Epithelial cell of prostate (primary cell): ENCODE results near the gene LDLRAD4.

Experiments
- DNase-seq: peaks from one replicate; pipeline ENCODE4 v3.0.0-alpha.2; 2011; ENCODE audit warnings: low read depth, low spot score
- H3K27ac ChIP-seq: fragments of 450-650 bp; 2 replicates; pipeline ENCODE4 v1.5.1; 2017; ENCODE audit warnings: mild to moderate bottlenecking

Gene LDLRAD4

DNA sequence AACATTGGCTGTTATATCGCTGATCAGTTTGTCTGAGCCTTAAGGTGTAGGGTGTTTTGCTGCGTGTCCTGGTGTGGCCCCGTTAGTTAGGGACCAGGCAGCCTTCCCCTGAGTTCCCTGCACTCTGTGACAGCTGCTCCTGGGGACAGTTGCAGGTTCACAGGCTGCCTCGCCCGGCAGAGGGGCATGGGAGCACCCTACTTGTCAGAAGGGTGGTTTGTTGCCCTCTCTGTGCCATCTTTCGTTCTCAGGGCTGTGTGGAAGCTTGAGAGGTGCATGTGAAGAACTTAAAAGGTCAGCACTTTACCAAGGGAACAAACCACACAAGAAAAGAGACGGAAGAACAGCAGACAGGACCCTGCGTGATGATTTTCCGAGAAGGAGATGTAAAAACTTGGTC, 159.6 kb downstream of the LDLRAD4 start:
- no peak overlapping the region for H3K27ac ChIP-seq
- no peak for DNase-seq

DNA sequence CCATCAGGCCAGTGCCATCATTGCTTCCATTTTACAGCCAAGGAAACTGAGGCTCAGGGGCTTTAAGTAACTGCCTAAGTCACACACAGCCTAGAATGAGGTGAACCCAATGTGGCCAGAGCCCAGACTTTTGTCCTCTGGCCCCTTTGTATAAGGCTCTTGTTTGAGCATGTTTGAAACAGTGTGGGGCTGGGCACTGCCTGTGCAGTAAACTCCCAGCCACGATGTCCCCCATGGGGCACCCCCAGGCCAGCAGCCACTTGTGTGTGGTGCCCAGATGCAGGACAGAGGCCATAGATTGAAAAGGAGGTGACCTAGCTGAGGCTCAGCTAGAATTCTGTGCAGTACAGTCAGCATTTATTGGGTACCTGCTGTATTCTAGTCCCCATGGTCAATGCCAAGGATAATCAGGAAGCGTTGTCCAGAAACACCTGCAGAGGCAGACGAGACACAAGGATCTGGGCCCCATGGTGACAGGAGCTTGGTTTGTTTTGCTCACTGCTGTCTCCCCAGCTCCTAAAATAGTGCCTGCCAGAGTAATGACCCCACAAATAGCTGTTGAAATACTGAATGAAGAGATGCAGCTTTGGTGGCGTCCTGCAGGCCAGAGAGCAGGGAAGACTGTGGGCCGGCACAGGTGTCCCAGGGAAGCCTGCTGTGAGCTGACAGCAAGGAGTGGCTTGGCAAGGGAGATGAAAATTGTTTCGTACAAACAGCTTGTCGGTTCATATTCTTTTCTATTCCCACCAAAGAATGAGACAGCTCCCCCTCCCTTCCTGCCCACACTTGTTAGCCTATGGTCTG, 160.7 kb downstream of the LDLRAD4 start:
- no peak overlapping the region for H3K27ac ChIP-seq
- DNase-seq, result no peak

GRCh38 chr18:13379930-13380690, 161.6 kb downstream of the LDLRAD4 start:
- no peak overlapping the region for H3K27ac ChIP-seq
- no peak for DNase-seq

- H3K27ac ChIP-seq, result no peak overlapping the region
- DNase-seq, result no peak
These were observed 162.1 kb downstream of the LDLRAD4 start for GRCh38 chr18:13380691-13381070.

DNA sequence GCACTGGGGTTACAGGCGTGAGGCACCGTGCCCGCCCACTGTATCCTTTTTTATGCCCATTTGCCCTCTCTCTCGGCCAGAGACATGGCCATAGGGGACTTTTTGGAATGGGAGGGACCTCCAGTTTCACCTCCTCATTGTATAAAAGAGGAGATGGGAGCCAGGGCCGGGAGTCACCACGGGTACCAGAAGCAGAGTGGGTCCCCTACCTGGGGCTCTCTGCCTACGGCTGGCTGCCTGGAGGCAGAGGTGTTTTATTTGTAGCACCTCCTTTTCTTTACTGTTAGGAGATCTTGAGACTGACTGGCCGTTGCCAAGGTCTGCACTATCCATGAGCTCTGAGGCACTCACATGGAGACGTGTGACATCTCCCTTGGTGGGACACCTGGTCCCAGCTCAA, 162.8 kb downstream of the LDLRAD4 start:
- no peak for DNase-seq
- H3K27ac ChIP-seq, result no peak overlapping the region

GRCh38 chr18:13381944-13382365, 163.4 kb downstream of the LDLRAD4 start:
- no peak for DNase-seq
- H3K27ac ChIP-seq, result no peak overlapping the region

- no peak overlapping the region for H3K27ac ChIP-seq
- DNase-seq, result no peak
These were observed 163.9 kb downstream of the LDLRAD4 start for GRCh38 chr18:13382366-13382953.

DNA sequence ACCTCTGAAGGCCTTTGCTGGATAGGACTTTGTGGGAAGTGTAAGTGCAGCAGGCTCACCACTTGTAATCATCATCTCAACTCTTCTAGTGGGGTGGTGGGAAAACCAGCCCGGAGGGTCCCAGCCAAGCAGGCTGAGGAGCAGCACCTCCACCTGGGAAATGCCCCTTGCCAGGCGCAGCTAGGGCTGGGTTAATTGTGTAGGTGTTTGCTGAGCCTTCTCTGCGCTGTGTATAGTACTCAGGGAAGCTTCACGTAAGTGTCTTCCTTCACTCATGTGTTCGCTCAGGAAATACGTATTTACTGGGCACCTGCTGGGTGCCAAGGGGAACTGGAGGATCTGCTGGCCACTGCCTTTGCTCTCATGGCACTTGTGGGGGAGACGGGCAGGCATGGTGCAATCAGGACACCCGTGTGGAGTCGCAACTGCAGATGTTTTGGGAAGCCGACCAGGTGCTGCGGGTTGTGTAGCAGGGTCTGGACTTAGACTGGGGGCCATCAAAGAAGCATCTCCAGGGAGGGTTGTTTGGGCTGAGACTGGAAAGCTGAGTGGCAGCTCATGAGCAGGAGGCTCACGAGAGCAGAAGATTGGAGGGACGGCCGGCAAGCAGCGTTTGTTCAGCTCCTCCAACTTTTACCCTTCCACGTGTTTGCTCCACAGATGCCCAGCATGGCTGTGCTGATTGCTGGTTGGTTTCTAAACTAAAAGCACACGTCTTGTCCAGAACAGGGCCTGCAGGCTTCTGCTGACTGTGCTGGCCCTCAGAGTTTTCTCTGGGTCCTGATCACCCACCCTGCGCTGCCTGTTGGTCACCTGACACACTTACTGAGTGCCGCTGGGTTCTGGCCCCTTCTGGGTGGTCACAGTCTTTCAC, 164.6 kb downstream of the LDLRAD4 start:
- no peak overlapping the region for H3K27ac ChIP-seq
- DNase-seq, result no peak

GRCh38 chr18:13386891-13387801, 168.6 kb downstream of the LDLRAD4 start:
- no peak overlapping the region for H3K27ac ChIP-seq
- DNase-seq, result no peak

DNA sequence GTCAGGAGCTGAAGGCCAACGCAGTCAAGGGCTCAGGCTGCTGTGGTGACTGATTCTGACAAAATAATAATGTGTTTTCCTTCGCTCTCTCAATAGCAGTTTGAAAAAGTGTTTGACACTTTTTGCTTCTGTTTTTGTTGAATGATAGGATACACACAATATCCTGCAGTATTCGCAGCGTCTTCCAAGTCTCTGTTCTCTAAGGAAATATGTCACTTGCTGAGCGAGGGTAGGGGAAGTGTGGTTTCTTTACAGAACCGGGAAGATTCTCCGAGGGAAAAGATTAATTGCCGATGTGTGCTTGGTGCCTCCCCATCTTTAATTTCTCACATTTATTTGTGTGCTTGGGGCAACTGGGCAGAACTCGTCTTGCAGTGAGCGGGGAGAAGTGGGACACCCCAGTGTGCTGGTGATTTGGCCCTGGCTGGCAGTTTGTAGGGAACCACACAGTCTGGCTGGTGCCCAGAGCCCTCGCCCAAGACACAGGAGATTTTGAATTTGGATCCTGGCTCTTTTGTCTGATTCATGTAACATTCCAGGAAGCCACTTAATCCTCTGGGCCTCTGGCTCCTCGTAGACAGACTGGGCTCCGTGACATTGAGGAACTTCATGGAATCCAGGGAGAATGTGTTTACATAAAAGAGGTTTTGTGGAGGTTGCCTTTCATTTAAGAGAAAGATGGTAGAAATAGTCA, 169.4 kb downstream of the LDLRAD4 start:
- DNase-seq, result no peak
- H3K27ac ChIP-seq, result no peak overlapping the region

DNA sequence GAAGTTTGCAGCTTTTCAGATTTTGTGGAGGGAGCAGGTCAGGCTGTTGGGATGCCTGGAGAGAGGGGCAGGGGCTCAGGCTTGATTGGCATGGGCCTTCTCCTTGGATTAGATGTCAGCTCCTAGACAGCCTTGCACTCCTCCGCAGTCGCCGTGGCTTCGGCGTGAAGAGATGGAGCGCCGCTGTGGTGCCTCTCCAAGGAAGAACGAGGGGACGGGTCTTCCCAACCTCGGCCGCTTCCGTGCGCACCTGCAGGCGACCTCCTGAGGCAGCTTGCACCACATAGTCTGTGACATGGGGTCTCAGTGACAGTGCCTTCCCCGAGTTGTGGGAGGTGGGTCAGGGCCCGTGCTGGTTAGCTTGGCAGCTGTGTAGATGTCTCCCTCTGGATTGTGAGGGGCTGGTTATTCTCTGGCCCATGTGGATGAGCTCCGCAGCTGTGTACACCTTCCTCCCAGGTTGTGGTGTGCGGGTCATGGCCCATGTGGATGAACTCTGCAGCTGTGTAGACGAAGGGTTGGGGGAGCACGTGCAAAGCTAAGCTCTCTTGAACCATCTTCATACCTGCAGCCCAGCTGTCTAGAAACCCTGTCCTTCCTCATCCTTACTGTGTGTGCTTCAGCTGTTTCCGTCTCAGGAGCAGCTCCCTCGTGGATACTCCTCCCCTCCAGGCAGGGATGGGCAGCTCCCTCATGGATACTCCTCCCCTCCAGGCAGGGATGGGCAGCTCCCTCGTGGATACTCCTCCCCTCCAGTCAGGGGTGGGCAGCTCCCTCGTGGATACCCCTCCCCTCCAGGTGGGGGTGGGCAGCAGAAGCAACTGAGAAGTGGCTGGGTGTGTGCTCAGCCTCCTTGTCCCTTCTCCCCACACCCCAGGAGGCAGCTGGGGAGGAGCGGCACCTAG, 170.3 kb downstream of the LDLRAD4 start:
- no peak overlapping the region for H3K27ac ChIP-seq
- no peak for DNase-seq

DNA sequence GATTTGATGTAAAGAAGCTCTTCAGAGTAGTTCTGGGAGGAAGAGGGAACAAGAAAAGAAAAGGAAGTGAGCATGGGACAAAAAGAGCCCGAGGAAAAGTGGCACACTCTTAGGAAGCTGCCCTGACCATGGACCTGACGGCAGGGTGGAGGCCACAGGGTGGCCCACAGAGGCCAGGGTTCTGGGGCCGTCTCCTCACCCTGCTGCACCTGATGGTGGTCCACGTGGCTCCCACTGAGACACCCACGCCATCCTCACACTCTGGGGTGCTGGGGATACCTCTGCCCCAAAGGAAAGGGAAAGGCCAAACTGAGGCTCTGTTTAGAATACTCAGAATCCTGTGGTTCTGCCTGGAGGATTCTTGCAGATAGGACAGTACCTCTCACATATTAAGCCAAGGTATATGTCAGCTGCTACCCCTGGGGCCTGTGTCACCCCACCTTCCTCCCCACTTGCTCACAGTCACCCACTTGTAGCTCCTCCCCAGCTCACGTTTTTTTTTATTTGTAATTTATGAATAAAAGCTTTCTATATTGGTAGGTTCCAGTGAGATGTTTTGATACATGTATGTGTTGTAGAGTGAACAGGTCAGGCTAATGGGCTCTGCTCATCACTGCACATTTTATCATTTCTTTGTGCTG, 171.1 kb downstream of the LDLRAD4 start:
- DNase-seq, result no peak
- H3K27ac ChIP-seq, result no peak overlapping the region

- no peak for DNase-seq
- no peak overlapping the region for H3K27ac ChIP-seq
These were observed 171.6 kb downstream of the LDLRAD4 start for GRCh38 chr18:13390196-13390595.

DNA sequence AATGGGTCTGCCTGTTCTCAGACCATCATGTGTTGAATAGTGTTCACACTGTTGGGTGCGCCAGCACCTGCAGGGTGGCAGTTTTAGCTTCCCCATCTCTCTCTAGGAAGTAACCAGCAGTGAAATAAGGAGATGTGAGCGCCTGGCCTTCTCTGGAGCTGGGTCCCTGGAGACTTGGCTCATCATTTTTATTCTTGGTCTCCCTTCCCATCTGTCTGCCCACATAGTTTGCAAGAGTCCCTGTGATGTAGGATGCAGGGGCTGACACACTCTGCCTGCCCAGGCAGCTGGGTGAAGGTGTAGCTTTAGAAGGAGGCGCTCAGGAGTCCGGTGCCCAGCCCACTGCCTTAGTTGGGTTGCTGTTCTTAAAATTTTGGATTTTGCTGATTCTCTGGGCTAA, 172.2 kb downstream of the LDLRAD4 start:
- H3K27ac ChIP-seq, result no peak overlapping the region
- no peak for DNase-seq

DNA sequence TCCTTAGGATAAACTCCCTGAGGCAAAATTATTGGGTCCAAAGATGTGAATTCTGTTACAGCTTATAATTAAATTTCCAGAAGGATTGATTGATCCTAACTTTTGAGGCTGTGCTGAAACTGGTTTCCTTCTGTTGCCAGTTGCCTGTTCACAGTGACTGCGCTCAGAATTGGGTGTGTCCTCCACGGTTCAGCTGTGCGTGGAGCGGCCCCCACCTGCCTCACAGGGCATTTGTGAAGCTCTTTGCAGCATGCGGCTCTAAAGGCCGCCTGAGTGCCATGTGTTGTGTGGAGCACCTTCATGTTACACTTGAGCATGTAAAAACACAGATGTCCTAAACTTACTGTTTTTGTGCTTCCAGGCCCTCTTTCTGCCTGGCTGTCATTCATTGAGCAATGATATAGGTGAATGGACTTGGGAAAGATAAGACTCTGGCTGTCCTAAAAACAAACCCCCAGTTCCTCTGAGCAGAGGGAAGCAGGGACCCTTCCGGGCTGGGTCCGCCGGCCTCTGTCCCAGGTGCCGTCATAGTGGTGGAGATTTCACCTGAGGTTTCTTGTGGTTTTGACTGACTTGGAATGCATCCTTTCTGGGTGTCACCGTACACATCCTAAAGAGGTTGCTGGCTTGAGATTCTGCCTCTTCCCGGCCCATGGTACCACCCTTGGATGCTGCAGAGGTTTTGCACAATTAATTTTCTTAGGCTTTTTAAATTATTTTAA, 173.6 kb downstream of the LDLRAD4 start:
- no peak for DNase-seq
- no peak overlapping the region for H3K27ac ChIP-seq

DNA sequence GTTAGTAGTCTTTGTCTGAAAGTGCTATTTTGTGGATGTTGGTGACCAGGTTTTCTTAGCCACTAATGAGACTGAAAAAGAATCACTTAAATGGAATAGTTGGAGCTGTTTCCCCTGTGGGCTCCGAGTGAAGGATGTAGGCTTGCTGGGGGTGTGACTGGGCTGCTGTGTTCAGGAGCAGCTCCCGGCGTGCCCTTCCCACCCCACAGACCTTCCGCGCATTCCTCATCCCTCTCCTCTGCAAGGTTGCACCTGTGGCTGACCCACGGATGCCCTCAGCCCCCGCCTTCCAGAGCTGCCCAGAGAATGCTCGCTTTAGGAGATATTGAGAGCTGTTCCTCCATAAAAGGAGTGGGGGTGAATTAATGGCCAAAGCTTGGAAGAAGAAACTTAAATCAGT, 174.3 kb downstream of the LDLRAD4 start:
- no peak for DNase-seq
- no peak overlapping the region for H3K27ac ChIP-seq

- DNase-seq, result no peak
- H3K27ac ChIP-seq, result no peak overlapping the region
These were observed 174.8 kb downstream of the LDLRAD4 start for GRCh38 chr18:13393338-13393737.
